GM11168 (cell line): ENCODE data around the gene ADGRL1.

Experiments
- in situ Hi-C: fragments of 300-500 bp; cut with MboI; formaldehyde crosslinking; loops from one replicate; pipeline ENCODE4 v1.12.0; 2022; ENCODE audit warnings: low sequenced_read_pairs; ENCODE audit not compliant: unreplicated experiment

Gene ADGRL1

GRCh38 chr19:14165990-14166830 lies 39.8 kb downstream of the ADGRL1 start:
- in situ Hi-C loops, result no loop called here

DNA sequence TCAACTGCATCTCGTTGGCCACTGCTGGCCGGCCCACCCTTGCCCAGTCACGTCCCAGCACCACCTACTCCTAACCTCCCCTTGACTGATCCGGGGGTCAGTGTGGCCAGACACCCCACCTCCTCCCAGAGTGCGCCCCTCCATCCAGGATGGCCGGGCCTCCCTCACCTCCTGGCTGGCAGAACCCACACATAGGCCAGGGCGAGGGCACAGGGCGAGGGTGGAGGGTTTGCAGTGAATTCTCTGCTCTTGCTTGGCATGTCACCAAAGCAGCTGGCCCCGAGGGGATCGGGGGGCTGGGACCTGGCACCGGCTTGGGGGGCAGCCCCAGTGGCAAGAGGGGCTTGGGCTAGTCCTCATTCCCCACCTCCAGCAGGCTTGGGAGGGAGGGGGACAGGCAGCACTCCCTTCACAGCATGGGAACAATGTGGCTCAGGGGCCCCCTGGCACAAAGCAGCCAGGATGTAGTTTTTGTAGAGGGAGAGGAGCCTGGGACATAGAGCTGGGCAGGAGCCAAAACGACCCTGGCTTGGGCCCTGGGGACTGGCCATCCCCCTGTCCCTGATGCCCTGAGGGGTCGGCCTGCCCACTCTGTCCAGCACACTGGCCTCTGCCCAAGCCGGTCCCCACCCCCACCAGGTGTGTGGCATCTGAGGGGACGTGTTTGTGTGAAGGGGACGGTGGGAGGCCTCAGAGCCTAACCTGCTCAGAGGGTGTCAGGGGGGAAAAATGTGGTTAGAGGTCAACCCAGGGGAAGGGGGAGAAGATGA lies 41.1 kb downstream of the ADGRL1 start:
- in situ Hi-C loops, result no loop called here

DNA sequence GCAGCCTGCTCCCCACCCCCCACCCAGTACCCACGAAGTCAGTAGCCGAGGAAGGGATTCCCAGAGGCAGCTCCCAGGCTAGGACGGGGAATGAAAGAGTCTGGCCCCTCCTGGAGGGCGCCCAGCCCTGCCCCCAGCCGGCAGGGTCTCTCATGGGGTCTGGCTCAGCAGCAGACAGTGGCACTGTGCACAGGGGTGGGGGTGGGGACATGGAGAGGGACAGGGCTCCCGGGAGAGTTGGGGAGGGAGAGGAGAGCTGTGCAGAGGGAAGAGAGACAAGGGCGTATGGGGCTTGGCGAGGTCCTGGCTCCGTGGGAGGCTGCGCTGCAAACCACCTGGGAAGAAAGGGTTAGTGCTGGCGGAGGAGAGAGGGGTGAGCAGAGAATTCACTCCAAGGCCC lies 41.9 kb downstream of the ADGRL1 start:
- in situ Hi-C loops, result no loop called here

GRCh38 chr19:14162871-14163297 lies 43.1 kb downstream of the ADGRL1 start:
- in situ Hi-C loops, result no loop called here

- in situ Hi-C loops, result no loop called here
Measured at GRCh38 chr19:14161305-14161704, 44.7 kb downstream of the ADGRL1 start.

DNA sequence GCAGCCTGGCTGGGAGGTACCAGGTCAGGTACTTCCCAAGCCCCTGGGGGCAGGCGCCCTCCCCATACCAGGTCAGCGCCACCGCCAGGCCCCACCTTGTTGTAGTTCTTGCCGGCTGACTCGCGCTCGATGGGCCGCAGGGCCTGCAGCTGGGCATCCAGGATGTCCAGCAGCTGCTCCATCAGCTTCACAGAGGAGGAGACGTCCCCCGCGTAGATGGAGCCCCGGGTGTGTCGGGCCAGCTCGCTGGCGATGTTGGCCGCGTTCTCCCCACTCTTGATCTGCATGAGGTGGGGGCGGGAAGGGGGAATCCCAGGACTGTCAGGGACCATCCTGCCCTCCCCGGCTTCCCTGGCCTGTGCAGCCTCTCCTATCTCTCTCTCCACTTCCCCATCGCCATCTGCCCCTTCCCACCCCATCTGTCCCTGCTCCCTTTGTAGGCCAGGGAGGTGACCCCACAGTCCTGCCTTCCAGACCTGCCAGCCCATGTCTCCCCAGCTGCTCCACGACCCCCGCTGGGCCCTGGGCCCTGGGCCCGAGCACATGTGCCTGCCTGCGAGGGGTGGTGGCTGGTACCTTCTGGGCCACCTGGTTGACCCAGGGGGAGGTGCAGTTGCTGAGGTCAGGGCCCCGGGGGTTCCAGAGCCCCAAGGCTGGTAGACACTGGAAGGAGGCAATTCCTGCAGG lies 45.8 kb downstream of the ADGRL1 start:
- in situ Hi-C loops, result no loop called here

- in situ Hi-C loops, result no loop called here
Measured at GRCh38 chr19:14159059-14159458, 46.9 kb downstream of the ADGRL1 start.

GRCh38 chr19:14158276-14159023 lies 47.5 kb downstream of the ADGRL1 start:
- in situ Hi-C loops, result no loop called here

DNA sequence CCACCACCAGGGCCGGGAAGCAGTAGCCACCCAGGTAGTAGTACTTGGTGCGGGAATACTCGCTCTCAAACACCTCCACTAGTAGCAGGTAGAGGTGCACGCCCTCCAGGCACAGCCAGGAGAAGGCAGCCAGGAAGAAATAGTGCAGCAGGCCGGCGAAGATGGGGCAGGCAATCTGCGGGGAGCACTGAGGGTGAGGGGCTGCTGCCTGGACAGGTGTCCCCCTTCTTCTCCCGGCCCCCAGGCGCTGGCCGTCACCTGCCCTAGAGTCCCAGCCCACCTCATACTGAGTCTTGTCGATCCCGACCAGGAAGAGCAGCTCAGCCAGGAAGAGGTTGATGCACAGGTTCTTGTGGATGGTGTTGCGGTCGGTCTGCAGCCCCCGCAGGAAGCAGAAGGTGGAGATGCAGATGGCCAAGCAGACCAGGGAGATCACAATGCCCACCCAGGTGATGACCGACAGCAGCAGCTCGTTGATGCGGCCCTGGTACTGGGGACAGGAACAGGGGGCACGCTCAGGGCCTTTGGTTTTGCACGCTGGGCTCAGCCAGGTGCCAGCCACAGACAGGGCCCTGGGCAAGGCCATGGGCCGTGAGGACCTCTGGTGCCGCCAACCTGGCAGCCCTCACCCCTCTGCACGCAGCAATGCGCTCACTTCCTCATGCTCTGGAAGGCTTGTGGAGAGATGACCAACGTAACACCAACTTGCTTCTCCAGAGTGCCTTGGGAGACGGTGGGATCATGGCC lies 48.8 kb downstream of the ADGRL1 start:
- in situ Hi-C loops, result no loop called here

- in situ Hi-C loops, result no loop called here
Measured at GRCh38 chr19:14156122-14156521, 49.8 kb downstream of the ADGRL1 start.

GRCh38 chr19:14155371-14155770 lies 50.6 kb downstream of the ADGRL1 start:
- in situ Hi-C loops, result no loop called here

DNA sequence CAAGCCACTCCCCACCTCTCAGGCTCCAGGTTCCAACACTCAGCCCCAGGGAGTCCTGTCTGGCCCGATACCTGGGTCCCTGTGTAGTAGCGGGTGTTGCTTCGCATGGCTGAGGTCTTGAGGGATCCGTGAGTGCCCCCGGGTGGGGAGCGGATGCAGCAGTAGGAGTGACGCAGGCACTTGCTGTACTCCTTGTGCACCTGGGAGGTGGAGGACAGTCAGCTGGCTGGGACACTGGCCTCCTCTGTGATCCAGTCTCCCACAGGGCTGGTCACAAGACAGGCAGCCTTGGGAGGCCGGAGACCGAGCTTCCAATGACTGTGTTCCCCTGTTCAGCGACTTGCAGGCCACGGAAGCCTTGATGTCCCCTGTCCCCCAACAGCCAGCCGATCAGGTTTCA lies 53.3 kb downstream of the ADGRL1 start:
- in situ Hi-C loops, result no loop called here

GRCh38 chr19:14150770-14151661 lies 55.0 kb downstream of the ADGRL1 start:
- in situ Hi-C loops, result no loop called here

GRCh38 chr19:14150041-14150769 lies 55.8 kb downstream of the ADGRL1 start:
- in situ Hi-C loops, result no loop called here

GRCh38 chr19:14149509-14149994 lies 56.4 kb downstream of the ADGRL1 start:
- in situ Hi-C loops, result no loop called here

DNA sequence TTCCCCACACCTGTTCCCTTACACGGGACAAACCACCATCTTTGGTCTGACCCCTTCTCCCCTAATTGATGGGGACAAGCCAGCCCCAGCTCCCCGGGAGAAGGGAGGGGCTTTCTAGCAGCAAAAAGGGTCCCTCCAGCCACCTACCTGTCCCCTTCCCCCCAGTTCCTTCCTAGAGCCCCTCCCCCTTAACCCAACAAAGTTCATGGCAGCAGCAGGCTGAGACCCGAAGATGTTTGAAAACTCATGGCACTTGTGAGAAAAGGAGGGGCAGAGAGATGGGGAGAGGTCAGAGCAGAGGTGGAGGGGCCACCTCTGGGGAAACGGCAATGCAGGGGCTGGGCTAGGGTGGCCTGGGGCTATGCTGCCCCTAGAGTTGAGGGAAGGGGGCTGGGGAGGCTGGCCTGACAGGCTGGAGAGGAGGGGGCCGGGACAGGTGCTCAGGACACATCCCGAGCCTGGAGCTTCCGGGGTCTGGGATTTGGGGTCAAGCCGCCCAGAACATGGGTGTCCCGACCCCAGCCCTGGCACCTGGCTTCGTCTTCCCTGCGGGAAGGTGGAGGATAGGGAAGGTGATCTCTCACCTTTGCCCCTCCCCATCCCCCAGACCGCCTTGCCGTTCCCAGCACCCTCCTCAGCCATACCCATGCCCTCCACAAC lies 57.1 kb downstream of the ADGRL1 start:
- in situ Hi-C loops, result no loop called here
